ENCODE data around the gene WDR72. TPM values are rescaled to one million over a fixed set of nuclear protein-coding genes. Genes with fewer than 3 reads are reported as not detected.

Gene WDR72
- total and polyA plus RNA-seq, 5 donors from 2014 or later, result not detected

- Mint-ChIP-seq H3K9me3 (peaks cover 0 to 3% (median 0%) of the 10 kb centered on the region in 7 donors), H3K4me3 (no peak overlapping the region), H3K27ac (no peak overlapping the region), H3K27me3 (no peaks in the 10 kb centered on the region), H3K4me1 (no peaks in the 10 kb centered on the region), H3K36me3 (no peaks in the 10 kb centered on the region)
- Histone ChIP-seq H3K4me1 (ENCODE audit: control insufficient read depth, insufficient read depth, low read length, poor library complexity, severe bottlenecking) (no peaks in the 10 kb centered on the region), H3K9me3 (ENCODE audit: control insufficient read depth in 2 of 2, low read length in 2 of 2) (no peaks in the 10 kb centered on the region), H3K27ac (ENCODE audit: insufficient read depth, low read length, poor library complexity, severe bottlenecking) (no peak overlapping the region), H3K36me3 (ENCODE audit: control insufficient read depth, insufficient read depth, low read length) (no peaks in the 10 kb centered on the region), H3K27me3 (ENCODE audit: control insufficient read depth, insufficient read depth, low read length) (no peaks in the 10 kb centered on the region), H3K4me3 (ENCODE audit: low read depth, low read length) (no peak overlapping the region)
- DNase-seq, result no peak
- no peak for ATAC-seq (ENCODE audit: low read depth in 2 of 2)
Observed at GRCh38 chr15:53527996-53528395, 231.5 kb downstream of the WDR72 start.

- Histone ChIP-seq H3K4me1 (ENCODE audit: control insufficient read depth, insufficient read depth, low read length, poor library complexity, severe bottlenecking) (no peaks in the 10 kb centered on the region), H3K27me3 (ENCODE audit: control insufficient read depth, insufficient read depth, low read length) (no peaks in the 10 kb centered on the region), H3K4me3 (ENCODE audit: low read depth, low read length) (no peak overlapping the region), H3K9me3 (ENCODE audit: control insufficient read depth in 2 of 2, low read length in 2 of 2) (no peaks in the 10 kb centered on the region), H3K36me3 (ENCODE audit: control insufficient read depth, insufficient read depth, low read length) (no peaks in the 10 kb centered on the region), H3K27ac (ENCODE audit: insufficient read depth, low read length, poor library complexity, severe bottlenecking) (no peak overlapping the region)
- Mint-ChIP-seq H3K27me3 (no peaks in the 10 kb centered on the region), H3K9me3 (peaks cover 0 to 3% (median 0%) of the 10 kb centered on the region in 7 donors), H3K4me1 (no peaks in the 10 kb centered on the region), H3K27ac (no peak overlapping the region), H3K4me3 (no peak overlapping the region), H3K36me3 (no peaks in the 10 kb centered on the region)
- ATAC-seq (ENCODE audit: low read depth in 2 of 2), result no peak
- no peak for DNase-seq
Observed at GRCh38 chr15:53525894-53526293, 233.6 kb downstream of the WDR72 start.

- ATAC-seq (ENCODE audit: low read depth in 2 of 2), result no peak
- Mint-ChIP-seq H3K4me3 (no peak overlapping the region), H3K36me3 (no peaks in the 10 kb centered on the region), H3K9me3 (no peaks in the 10 kb centered on the region), H3K4me1 (no peaks in the 10 kb centered on the region), H3K27ac (no peak overlapping the region), H3K27me3 (no peaks in the 10 kb centered on the region)
- no peak overlapping the region for H3K27ac ChIP-seq (ENCODE audit: insufficient read depth, low read length, poor library complexity, severe bottlenecking)
- no peaks in the 10 kb centered on the region for H3K36me3 ChIP-seq (ENCODE audit: control insufficient read depth, insufficient read depth, low read length)
- H3K4me3 ChIP-seq (ENCODE audit: low read depth, low read length), result no peak overlapping the region
- no peaks in the 10 kb centered on the region for H3K27me3 ChIP-seq (ENCODE audit: control insufficient read depth, insufficient read depth, low read length)
- H3K4me1 ChIP-seq (ENCODE audit: control insufficient read depth, insufficient read depth, low read length, poor library complexity, severe bottlenecking), result no peaks in the 10 kb centered on the region
- DNase-seq, result no peak
- no peaks in the 10 kb centered on the region for H3K9me3 ChIP-seq (ENCODE audit: control insufficient read depth in 2 of 2, low read length in 2 of 2)
Observed at GRCh38 chr15:53522991-53523390, 236.5 kb downstream of the WDR72 start.

GRCh38 chr15:53520996-53521395, 238.5 kb downstream of the WDR72 start:
- Mint-ChIP-seq H3K27ac (no peak overlapping the region), H3K9me3 (no peaks in the 10 kb centered on the region), H3K36me3 (no peaks in the 10 kb centered on the region), H3K27me3 (peaks cover 5% of the 10 kb centered on the region), H3K4me3 (no peak overlapping the region), H3K4me1 (no peaks in the 10 kb centered on the region)
- Histone ChIP-seq H3K27ac (ENCODE audit: insufficient read depth, low read length, poor library complexity, severe bottlenecking) (no peak overlapping the region), H3K4me3 (ENCODE audit: low read depth, low read length) (no peak overlapping the region), H3K4me1 (ENCODE audit: control insufficient read depth, insufficient read depth, low read length, poor library complexity, severe bottlenecking) (no peaks in the 10 kb centered on the region), H3K9me3 (ENCODE audit: control insufficient read depth in 2 of 2, low read length in 2 of 2) (no peaks in the 10 kb centered on the region), H3K27me3 (ENCODE audit: control insufficient read depth, insufficient read depth, low read length) (no peaks in the 10 kb centered on the region), H3K36me3 (ENCODE audit: control insufficient read depth, insufficient read depth, low read length) (no peaks in the 10 kb centered on the region)
- no peak for DNase-seq
- no peak for ATAC-seq (ENCODE audit: low read depth in 2 of 2)

GRCh38 chr15:53513431-53513830, 246.0 kb downstream of the WDR72 start:
- ATAC-seq (ENCODE audit: low read depth in 2 of 2) (no peak), DNase-seq (no peak)
- Mint-ChIP-seq H3K27me3 (peaks cover 5% of the 10 kb centered on the region), H3K4me3 (no peak overlapping the region), H3K9me3 (peaks cover 0 to 2% (median 2%) of the 10 kb centered on the region in 7 donors), H3K36me3 (no peaks in the 10 kb centered on the region), H3K27ac (no peak overlapping the region), H3K4me1 (no peaks in the 10 kb centered on the region)
- Histone ChIP-seq H3K4me3 (ENCODE audit: low read depth, low read length) (no peak overlapping the region), H3K27ac (ENCODE audit: insufficient read depth, low read length, poor library complexity, severe bottlenecking) (no peak overlapping the region), H3K36me3 (ENCODE audit: control insufficient read depth, insufficient read depth, low read length) (no peaks in the 10 kb centered on the region), H3K4me1 (ENCODE audit: control insufficient read depth, insufficient read depth, low read length, poor library complexity, severe bottlenecking) (no peaks in the 10 kb centered on the region), H3K9me3 (ENCODE audit: control insufficient read depth in 2 of 2, low read length in 2 of 2) (no peaks in the 10 kb centered on the region), H3K27me3 (ENCODE audit: control insufficient read depth, insufficient read depth, low read length) (no peaks in the 10 kb centered on the region)

- Histone ChIP-seq H3K36me3 (ENCODE audit: control insufficient read depth, insufficient read depth, low read length) (no peaks in the 10 kb centered on the region), H3K27me3 (ENCODE audit: control insufficient read depth, insufficient read depth, low read length) (no peaks in the 10 kb centered on the region), H3K9me3 (ENCODE audit: control insufficient read depth in 2 of 2, low read length in 2 of 2) (no peaks in the 10 kb centered on the region), H3K4me1 (ENCODE audit: control insufficient read depth, insufficient read depth, low read length, poor library complexity, severe bottlenecking) (no peaks in the 10 kb centered on the region), H3K27ac (ENCODE audit: insufficient read depth, low read length, poor library complexity, severe bottlenecking) (no peak overlapping the region), H3K4me3 (ENCODE audit: low read depth, low read length) (no peak overlapping the region)
- Mint-ChIP-seq H3K27ac (no peak overlapping the region), H3K4me3 (no peak overlapping the region), H3K9me3 (peaks cover 0 to 4% (median 2%) of the 10 kb centered on the region in 7 donors), H3K36me3 (no peaks in the 10 kb centered on the region), H3K4me1 (no peaks in the 10 kb centered on the region), H3K27me3 (no peaks in the 10 kb centered on the region)
- DNase-seq (no peak), ATAC-seq (ENCODE audit: low read depth in 2 of 2) (no peak)
Observed at GRCh38 chr15:53512029-53512428, 247.4 kb downstream of the WDR72 start.

- H3K27me3 ChIP-seq (ENCODE audit: control insufficient read depth, insufficient read depth, low read length), result no peaks in the 10 kb centered on the region
- H3K4me3 Mint-ChIP-seq, result no peak overlapping the region
- peak overlapping the region in 1 of 3 donors; percentile 5 for H3K27ac Mint-ChIP-seq
- no peaks in the 10 kb centered on the region for H3K4me1 Mint-ChIP-seq
- no peak overlapping the region for H3K27ac ChIP-seq (ENCODE audit: insufficient read depth, low read length, poor library complexity, severe bottlenecking)
- H3K36me3 ChIP-seq (ENCODE audit: control insufficient read depth, insufficient read depth, low read length), result no peaks in the 10 kb centered on the region
- no peaks in the 10 kb centered on the region for H3K9me3 ChIP-seq (ENCODE audit: control insufficient read depth in 2 of 2, low read length in 2 of 2)
- no peak for DNase-seq
- no peak for ATAC-seq (ENCODE audit: low read depth in 2 of 2)
- no peaks in the 10 kb centered on the region for H3K4me1 ChIP-seq (ENCODE audit: control insufficient read depth, insufficient read depth, low read length, poor library complexity, severe bottlenecking)
- no peaks in the 10 kb centered on the region for H3K36me3 Mint-ChIP-seq
- peaks cover 0 to 4% (median 2%) of the 10 kb centered on the region in 7 donors for H3K9me3 Mint-ChIP-seq
- no peak overlapping the region for H3K4me3 ChIP-seq (ENCODE audit: low read depth, low read length)
- no peaks in the 10 kb centered on the region for H3K27me3 Mint-ChIP-seq
Observed at GRCh38 chr15:53511175-53511574, 248.3 kb downstream of the WDR72 start.

GRCh38 chr15:53506370-53506769, 253.1 kb downstream of the WDR72 start:
- Histone ChIP-seq H3K4me1 (ENCODE audit: control insufficient read depth, insufficient read depth, low read length, poor library complexity, severe bottlenecking) (no peaks in the 10 kb centered on the region), H3K36me3 (ENCODE audit: control insufficient read depth, insufficient read depth, low read length) (no peaks in the 10 kb centered on the region), H3K27ac (ENCODE audit: insufficient read depth, low read length, poor library complexity, severe bottlenecking) (no peak overlapping the region), H3K9me3 (ENCODE audit: control insufficient read depth in 2 of 2, low read length in 2 of 2) (no peaks in the 10 kb centered on the region), H3K27me3 (ENCODE audit: control insufficient read depth, insufficient read depth, low read length) (no peaks in the 10 kb centered on the region), H3K4me3 (ENCODE audit: low read depth, low read length) (no peak overlapping the region)
- Mint-ChIP-seq H3K4me3 (no peak overlapping the region), H3K27me3 (no peaks in the 10 kb centered on the region), H3K27ac (no peak overlapping the region), H3K4me1 (no peaks in the 10 kb centered on the region), H3K9me3 (peaks cover 0 to 5% (median 2%) of the 10 kb centered on the region in 7 donors), H3K36me3 (no peaks in the 10 kb centered on the region)
- ATAC-seq (ENCODE audit: low read depth in 2 of 2) (no peak), DNase-seq (no peak)

Measured in CD4-positive, CD25-positive, alpha-beta regulatory T cell (primary cell).